NCI-H2227 (cell line): ENCODE data around the gene AURKAIP1.
A peak's percentile ranks its signal among the peaks of the same experiment; 100 is the strongest.

ENCODE experiments used
- DNase-seq: peaks from one replicate; lab custom pipeline; 2025; ENCODE audit not compliant: unreplicated experiment; lab: John Stamatoyannopoulos, UW

The AURKAIP1 gene

GRCh38 chr1:1335283-1335682, 39.7 kb downstream of the AURKAIP1 start:
- no peak for DNase-seq

- DNase-seq: no peak
Observed at GRCh38 chr1:1334835-1335234, 40.2 kb downstream of the AURKAIP1 start.

- no peak for DNase-seq
Observed at GRCh38 chr1:1333551-1334241, 41.3 kb downstream of the AURKAIP1 start.

GRCh38 chr1:1332774-1333480, 42.1 kb downstream of the AURKAIP1 start:
- DNase-seq: no peak

- DNase-seq: no peak
Observed at GRCh38 chr1:1332031-1332755, 42.8 kb downstream of the AURKAIP1 start.

- DNase-seq: no peak
Observed at GRCh38 chr1:1331068-1331965, 43.7 kb downstream of the AURKAIP1 start, which contains the start of gene TAS1R3. Gene TAS1R3, plus strand, starts transcription at chr1:1331280. Its CDS starts 66 bp downstream, at chr1:1331346.

GRCh38 chr1:1330366-1331067, 44.5 kb downstream of the AURKAIP1 start:
- DNase-seq: no peak

GRCh38 chr1:1329304-1330210, 45.5 kb downstream of the AURKAIP1 start:
- no peak for DNase-seq

GRCh38 chr1:1328254-1328653, 46.8 kb downstream of the AURKAIP1 start:
- no peak for DNase-seq

- no peak for DNase-seq
Observed at GRCh38 chr1:1327291-1327690, 47.7 kb downstream of the AURKAIP1 start.

GRCh38 chr1:1326075-1326605, 48.9 kb downstream of the AURKAIP1 start:
- no peak for DNase-seq

GRCh38 chr1:1325288-1326074, 49.5 kb downstream of the AURKAIP1 start:
- DNase-seq: no peak

- peak; percentile 96 for DNase-seq
Observed at GRCh38 chr1:1324524-1325287, 50.3 kb downstream of the AURKAIP1 start, which contains the start of the genes CPTP and INTS11. Gene CPTP, plus strand, starts transcription at chr1:1324802. Its CDS starts 2,109 bp downstream, at chr1:1326911. Gene INTS11, minus strand, starts transcription at chr1:1324660. Its CDS starts 52 bp downstream, at chr1:1324608.

- DNase-seq: no peak
Observed at GRCh38 chr1:1324084-1324523, 50.9 kb downstream of the AURKAIP1 start.
